Left colon (tissue), 2 donors: Measurements from ENCODE around the gene NNMT. TPM values are rescaled to one million over a fixed set of nuclear protein-coding genes. Genes with fewer than 3 reads are reported as not detected.
A peak's percentile ranks its signal among the peaks of the same experiment; 100 is the strongest.

Source experiments
- ATAC-seq: fragments of 200-7000 bp; cut with Tn5 transposase; one replicate; pipeline ENCODE4 v1.9.1; 2020; ENCODE audit warnings: mild to moderate bottlenecking, moderate library complexity
- DNase-seq, 2 donors: peaks; one replicate each; pipeline ENCODE4 v3.0.0-alpha.2; 2020
- intact Hi-C, 2 donors: fragments of 100-400 bp; cut with DNase I in 1 of 2; cut with micrococcal nuclease in 1 of 2; formaldehyde crosslinking; loops; one replicate each; pipeline versions ENCODE4 v1.11.2 to v1.14.0; 2022; cut with DNase I, micrococcal nuclease
- total RNA-seq, 2 donors: library from RNA; stranded (reverse); fragmentation: NEBNext Ultra II Directional; extraction: Animal tissue kit (Norgen Biotek cat#: 25700); gene quantifications; one replicate each; pipeline ENCODE4 v1.2.1, GENCODE V29; 2021
- donor health status: DM: no; HTN: no; CAD: no.
- donor health status: DM: yes; HTN: yes; CAD: no.

Gene NNMT
- total RNA-seq, 2 donors from 2014 or later = 27.2 to 42.2 TPM

GRCh38 chr11:114279792-114280546 lies 16.2 kb upstream of the NNMT start:
- intact Hi-C loops = no loop called here
- no peak for DNase-seq
- no peak for ATAC-seq

DNA sequence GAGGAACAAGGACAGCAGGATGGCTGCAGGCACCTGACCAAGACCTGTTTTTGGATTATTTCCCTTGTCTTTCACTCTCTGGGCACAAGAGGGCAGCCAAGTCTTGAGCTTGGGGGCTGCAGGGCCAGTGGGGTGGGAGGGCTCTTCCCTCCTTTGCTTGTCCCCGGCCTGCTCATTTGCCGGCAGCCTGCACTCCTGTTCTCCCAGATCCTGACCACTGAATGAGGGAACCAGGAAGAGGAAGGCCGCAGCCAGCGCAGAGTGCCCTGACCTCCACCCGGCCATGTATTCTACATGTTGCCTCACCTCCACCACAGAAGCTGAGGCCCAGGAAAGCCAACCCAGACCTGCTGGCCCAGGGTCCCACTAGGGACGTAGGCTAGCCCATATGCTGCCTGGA lies 15.5 kb upstream of the NNMT start:
- peak; percentile 84 for ATAC-seq
- peak in 1 of 2 donors; percentile 41 for DNase-seq
- intact Hi-C loops = no loop called here

DNA sequence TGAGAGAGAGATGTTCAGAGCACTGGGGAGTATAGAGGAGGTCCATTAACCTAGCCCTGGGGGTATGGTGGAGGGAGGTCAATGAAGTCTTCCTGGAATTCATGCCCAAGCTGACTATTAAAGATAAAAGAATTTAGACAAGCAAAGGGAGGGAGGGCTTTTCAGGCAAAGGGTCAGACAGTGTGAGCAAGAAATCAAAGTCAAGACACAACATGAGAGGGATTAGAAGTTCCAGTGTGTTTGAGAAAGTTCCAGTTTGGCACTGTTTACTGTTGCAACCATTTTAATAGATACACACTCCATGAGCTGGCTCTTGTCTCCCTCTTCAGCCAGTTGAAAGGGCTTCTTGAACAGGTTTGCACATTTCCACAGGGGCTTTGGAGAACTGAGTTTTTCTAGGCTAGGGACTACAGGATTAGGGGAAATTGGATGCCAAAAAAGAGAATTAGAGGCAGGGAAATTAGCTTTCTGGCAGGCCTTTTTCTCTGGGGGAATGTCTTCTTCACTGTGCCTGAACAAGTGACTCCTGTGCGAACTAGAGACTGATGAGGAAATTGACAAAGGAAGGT lies 14.7 kb upstream of the NNMT start:
- ATAC-seq = no peak
- no peak for DNase-seq
- intact Hi-C loops = no loop called here

DNA sequence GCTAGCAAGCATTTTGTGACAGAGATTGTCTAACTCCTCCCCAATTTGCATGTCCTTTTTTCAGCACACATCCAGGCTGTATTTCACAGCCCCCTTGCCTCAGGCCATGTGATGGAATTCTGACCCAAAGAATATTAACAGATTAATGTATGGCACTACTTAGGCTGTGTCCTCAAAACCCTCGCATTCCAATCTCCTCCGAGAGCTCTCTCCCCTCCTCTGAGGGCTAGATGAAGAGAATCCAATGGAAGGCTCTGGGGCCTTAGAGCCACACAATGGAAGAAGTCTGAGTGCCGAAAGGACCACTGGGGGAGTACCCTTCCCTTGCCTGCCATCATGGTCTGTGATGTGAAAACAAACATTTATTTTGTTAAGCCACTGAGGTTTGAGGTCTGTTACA lies 13.7 kb upstream of the NNMT start:
- DNase-seq (no peak), ATAC-seq (no peak)
- intact Hi-C loops = no loop called here

DNA sequence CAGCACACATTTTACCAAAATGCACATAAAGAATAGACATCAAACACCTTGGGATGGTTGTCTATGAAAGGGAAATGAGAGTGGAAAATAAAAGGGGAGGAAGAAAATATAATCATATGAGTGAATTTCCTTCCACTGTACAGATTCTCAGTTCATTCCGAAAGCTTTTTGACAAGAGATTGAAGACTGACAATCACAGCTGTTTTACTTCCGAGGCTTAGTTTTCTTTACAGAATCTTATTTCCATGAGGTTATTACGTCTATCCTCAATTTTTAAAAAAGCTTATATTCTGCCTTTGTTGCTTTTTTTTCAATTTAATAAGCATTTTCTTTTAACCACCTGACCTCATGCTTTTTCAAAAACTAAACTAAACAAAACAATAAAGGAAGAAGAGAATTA lies 12.8 kb upstream of the NNMT start:
- intact Hi-C loops = no loop called here
- ATAC-seq = no peak

DNA sequence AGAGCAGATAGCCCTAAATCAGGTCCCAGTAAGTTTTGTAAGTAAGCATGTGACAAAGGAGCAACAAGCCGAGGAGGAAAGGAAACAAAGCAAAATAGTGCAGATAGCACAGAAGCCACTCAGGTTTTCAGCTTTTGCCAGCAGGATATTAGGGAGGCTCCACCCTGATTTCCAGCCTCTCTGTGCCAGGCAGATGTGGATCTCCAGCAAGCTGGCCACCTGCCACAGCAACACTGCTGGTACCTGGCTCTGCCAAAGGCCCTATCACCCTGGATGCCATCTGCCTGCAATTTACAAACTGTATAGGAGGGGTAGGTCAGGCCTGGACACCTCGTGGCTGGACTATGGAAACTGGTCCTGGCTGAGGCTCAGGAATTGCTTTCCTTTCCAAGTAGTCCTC lies 12.2 kb upstream of the NNMT start:
- DNase-seq = peak in 1 of 2 donors; percentile 45
- peak; percentile 75 for ATAC-seq
- intact Hi-C loops = no loop called here

More for the DNA sequence above, 12.8 kb upstream of the NNMT start:
- no peak for DNase-seq

GRCh38 chr11:114284914-114285313 lies 11.3 kb upstream of the NNMT start:
- ATAC-seq = no peak
- DNase-seq = no peak
- intact Hi-C loops = no loop called here

DNA sequence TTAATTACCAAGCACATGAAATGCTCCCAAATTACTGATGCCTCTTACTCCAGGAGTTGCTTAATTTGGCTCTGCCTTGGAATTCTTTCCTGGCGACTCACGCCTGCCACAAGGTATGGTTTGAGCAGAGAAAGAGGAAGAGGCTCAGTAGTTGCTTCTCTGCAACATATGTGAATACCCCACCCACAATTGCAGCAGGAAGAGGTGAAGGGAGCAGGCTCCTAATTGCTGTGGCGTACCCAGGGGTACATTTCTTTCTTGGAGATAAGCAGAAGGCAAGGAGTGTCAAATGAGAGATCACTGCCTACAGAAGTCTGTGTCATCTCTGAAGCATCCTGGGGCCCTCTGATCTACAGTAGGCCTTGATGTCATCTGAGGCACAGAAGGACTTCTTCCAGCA lies 10.6 kb upstream of the NNMT start:
- intact Hi-C loops = no loop called here
- ATAC-seq (no peak), DNase-seq (no peak)

DNA sequence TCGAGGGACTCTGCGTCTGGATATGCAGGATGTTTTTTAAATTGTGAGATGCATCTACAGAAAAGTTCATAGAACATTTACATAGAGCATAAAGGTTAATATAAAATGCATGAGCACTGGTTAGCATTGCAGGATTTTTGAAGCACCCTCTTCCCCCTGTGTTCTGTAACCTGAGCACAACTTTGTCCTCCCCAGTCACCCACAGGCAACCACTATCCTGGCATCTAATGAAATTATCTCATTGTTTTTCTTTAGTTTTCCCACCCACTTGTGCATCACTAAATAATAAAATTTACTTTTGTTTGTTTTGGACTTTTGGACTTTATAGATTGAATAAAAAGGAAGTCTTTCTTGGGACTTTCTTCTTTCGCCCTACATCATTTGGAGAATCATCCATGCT lies 10.0 kb upstream of the NNMT start:
- ATAC-seq = no peak
- no peak for DNase-seq
- intact Hi-C loops = no loop called here

DNA sequence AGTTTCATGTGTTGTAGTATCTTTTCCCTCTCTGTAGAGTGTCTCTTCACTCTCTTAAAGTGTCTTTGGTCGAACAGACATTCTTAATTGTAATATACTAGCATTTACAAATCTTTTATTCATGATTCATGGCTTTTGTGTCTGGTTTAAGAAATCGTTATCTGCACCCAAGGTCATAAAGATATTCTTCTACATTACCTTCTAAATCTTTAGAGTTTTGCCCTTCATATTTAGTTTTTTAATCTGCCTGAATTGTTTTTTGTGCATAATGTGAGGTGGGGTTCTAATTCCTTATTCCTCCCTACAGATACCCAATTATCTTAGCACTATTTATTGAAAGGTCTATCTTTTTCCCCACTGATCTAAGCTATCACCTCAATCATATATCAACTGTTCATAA lies 9.0 kb upstream of the NNMT start:
- intact Hi-C loops = no loop called here
- no peak for ATAC-seq

DNA sequence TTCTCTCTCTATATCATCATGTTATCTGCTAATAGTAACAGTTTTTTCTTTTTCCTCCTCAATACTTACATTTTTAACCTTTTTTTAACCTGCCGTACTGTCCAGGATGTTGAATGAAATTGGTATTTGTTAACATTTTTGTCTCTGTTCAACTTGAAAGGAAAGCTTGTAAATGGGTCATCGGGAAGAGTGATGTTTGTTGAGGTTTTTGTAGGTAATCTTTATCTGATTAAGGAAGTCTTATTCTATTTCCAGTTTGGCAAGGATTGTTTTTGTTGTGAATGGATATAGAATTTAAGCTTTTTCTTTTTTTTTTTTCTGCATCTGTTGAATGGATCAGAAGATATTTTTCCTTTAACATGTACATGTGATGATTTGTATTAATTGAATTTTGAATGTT lies 8.1 kb upstream of the NNMT start:
- DNase-seq (no peak), ATAC-seq (no peak)
- intact Hi-C loops = no loop called here

More for the DNA sequence above, 9.0 kb upstream of the NNMT start:
- no peak for DNase-seq

- no peak for DNase-seq
- intact Hi-C loops = no loop called here
- no peak for ATAC-seq
Measured at GRCh38 chr11:114289779-114290178, 6.4 kb upstream of the NNMT start.

- ATAC-seq = no peak
- intact Hi-C loops = no loop called here
- no peak for DNase-seq
Measured at GRCh38 chr11:114290503-114291235, 5.5 kb upstream of the NNMT start.

DNA sequence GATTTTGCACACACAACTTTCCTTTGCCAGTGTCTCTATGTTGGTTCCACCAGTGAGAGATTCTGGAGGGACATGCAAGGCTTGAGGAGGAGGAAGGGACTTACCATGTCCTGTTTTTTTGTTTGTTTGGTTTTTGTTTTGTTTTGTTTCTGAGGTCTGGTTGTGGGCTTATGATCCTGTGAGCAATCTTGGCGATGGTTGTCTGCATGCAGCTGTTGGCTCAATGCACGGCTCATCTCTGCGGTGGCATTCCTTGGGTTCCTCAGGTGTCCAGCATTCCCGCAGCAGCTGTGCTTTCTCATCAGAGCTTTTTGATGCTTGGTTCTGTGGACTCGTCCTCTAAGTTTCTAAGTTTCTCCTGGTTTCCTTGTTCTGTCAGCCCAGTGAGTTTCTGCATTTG lies 4.8 kb upstream of the NNMT start:
- DNase-seq (no peak), ATAC-seq (no peak)
- intact Hi-C loops = no loop called here

GRCh38 chr11:114291842-114292680 lies 4.1 kb upstream of the NNMT start:
- ATAC-seq (no peak), DNase-seq (no peak)
- intact Hi-C loops = no loop called here

- ATAC-seq = no peak
- intact Hi-C loops = no loop called here
- no peak for DNase-seq
Measured at GRCh38 chr11:114293201-114293711, 2.9 kb upstream of the NNMT start.

DNA sequence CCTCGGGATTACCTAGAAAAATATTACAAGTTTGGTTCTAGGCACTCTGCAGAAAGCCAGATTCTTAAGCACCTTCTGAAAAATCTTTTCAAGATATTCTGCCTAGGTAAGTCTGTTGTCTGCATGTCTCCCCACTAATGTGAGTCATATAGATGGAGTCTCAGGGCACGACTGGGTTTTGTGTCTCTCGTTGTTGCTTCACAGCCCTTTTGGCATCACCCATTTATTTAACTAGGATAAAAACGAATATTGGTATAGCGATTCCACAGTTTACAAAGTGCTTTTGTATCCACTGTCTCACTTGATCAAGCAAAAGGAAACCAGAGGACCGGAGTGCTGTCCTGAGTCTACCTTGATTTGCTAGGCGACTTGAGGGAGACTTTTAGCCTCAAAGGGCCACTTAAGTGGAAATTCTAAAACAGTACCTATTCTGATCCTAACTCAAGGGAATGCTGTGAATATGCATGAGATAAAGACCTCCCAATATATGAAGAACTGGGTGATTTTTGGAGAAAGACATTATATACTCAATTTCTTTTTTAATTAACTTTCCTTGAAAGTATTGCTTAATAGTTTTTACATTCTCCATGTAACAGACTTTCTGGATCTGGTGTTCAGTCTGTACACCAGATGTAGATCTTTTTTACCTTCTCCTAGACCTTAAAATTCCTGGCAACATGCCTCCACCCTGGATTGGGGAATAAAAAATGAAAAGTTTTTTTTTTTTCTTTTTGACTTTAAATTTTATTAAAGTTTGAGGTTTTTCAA lies 590 bp downstream of the NNMT start:
- ATAC-seq = no peak
- intact Hi-C loops = no loop called here
- no peak for DNase-seq
